Activated CD4-positive, alpha-beta T cell treated with anti-CD3 and anti-CD28 coated beads, Interleukin-2, amount 10 ng/mL, durations not matched to agents 24 days and 14 days (primary cell): ENCODE results near the gene A1CF. TPM values are rescaled to one million over a fixed set of nuclear protein-coding genes. Genes with fewer than 3 reads are reported as not detected.
"Not testable (repeated sequence)": the region's sequence is repeated elsewhere in the genome, so short reads cannot be mapped to it uniquely, and the experiment has no call there.

Source experiments
- DNase-seq: peaks from one replicate; pipeline ENCODE4 v3.0.0; 2022
- H3K27ac Mint-ChIP-seq: one replicate; pipeline ENCODE4 v1.8.0; 2022; ENCODE audit warnings: mild to moderate bottlenecking, mixed read lengths
- H3K27me3 Mint-ChIP-seq: one replicate; pipeline ENCODE4 v1.8.0; 2022; ENCODE audit warnings: mixed read lengths
- H3K36me3 Mint-ChIP-seq: one replicate; pipeline ENCODE4 v1.8.0; 2022; ENCODE audit warnings: low read depth, mild to moderate bottlenecking, mixed read lengths
- H3K4me1 Mint-ChIP-seq: one replicate; pipeline ENCODE4 v1.8.0; 2021; ENCODE audit warnings: mixed read lengths
- H3K4me3 Mint-ChIP-seq: one replicate; pipeline ENCODE4 v1.8.0; 2022; ENCODE audit warnings: mild to moderate bottlenecking, moderate library complexity, mixed read lengths
- H3K9me3 Mint-ChIP-seq: one replicate; pipeline ENCODE4 v1.8.0; 2021; ENCODE audit warnings: mixed read lengths
- intact Hi-C: fragments of 100-400 bp; cut with micrococcal nuclease; formaldehyde crosslinking; loops from one replicate; pipeline ENCODE4 v1.15.1; 2023
- total RNA-seq: library from RNA; stranded (reverse); gene quantifications from 2 replicates; pipeline ENCODE4 v1.2.3, GENCODE V29; 2022

The A1CF gene
- total RNA-seq, 1 donor from 2014 or later: not detected

DNA sequence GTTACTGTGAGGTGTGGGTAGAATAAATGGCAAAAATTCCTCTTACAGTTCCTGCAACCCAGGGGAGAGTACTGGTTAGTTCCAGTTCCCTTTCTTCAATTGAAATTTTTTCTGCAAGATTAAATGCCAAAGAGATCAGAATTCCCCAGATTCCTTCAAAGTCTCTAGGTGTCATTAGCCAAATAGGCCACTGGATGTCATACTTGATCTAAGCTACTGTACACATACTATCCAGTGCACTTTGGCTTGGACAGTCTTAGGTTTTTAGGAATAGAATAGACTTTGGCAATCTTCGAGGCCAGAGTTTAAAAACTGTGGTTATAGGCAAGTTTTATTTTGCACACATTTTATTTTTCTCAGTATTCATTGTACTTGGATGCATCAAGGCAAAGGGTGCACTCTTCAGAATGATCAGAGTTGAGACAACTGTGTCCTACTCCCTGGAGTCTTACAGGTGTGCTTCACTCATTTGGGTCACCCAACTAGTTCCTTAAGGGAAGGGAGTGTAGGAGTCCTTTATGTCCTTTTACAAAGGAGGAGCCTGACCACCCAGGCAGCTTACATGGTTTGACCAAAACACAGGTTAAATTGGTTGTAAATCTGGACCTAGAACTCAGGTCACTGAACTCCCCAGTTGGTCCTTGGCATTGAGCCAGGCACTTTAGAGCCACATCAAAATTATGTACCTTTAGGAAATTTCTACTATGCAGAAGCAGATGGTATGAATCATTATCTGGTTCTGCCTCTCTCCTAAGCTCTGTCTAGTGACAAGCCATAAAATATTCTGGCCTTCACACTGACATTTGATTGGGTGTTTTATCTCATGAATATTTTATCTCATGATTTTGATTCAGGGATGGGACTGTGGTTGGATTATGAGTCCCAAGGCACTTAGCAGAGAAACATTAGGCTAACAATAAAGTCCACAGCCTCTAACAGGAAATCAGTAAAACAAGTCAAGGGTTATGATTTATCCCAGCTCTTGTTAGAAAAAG lies 96.2 kb downstream of the A1CF start:
- H3K4me1 Mint-ChIP-seq: no peaks in the 10 kb centered on the region
- peaks cover 3% of the 10 kb centered on the region for H3K9me3 Mint-ChIP-seq

DNA sequence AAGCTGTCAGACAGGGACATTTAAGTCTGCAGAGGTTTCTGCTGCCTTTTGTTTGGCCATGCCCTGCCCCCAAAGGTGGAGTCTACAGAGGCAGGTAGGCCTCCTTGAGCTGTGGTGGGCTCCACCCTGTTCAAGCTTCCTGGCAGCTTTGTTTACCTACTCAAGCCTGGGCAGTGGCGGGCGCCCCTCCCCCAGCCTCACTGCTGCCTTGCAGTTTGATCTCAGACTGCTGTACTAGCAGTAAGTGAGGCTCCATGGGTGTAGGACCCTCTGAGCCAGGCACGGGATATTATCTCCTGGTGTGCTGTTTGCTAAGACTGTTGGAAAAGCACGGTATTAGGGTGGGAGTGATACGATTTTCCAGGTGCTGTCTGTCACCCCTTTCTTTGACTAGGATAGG lies 97.5 kb downstream of the A1CF start:
- H3K36me3 Mint-ChIP-seq, intact Hi-C loops, H3K4me3 Mint-ChIP-seq, H3K4me1 Mint-ChIP-seq, DNase-seq, H3K27me3 Mint-ChIP-seq, H3K27ac Mint-ChIP-seq, H3K9me3 Mint-ChIP-seq: not testable (repeated sequence)

More for the DNA sequence above, 96.2 kb downstream of the A1CF start:
- Mint-ChIP-seq H3K27ac (no peak overlapping the region), H3K27me3 (peaks cover 6% of the 10 kb centered on the region), H3K36me3 (no peaks in the 10 kb centered on the region), H3K4me3 (no peak overlapping the region)
- intact Hi-C loops: no loop called here
- DNase-seq: no peak

DNA sequence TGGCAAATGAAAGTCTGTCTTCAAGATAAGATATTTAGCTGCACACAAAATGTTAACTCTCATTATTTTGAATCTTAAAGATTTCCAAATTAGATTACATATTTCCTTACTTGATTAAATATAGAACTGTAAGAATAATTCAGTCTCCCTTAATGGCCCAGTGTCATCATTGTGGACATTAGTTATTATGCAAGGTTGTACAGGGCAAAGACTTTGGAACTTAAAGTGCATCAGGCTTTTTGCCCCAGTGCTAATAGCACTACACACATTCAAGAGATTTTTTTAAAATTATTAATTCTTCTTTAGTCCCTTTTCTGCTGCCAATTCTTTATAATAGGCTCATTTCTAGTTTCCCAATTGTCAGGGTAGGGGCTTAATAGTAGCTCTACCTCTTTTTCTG lies 103.4 kb downstream of the A1CF start:
- DNase-seq, H3K27me3 Mint-ChIP-seq, H3K4me3 Mint-ChIP-seq, intact Hi-C loops, H3K27ac Mint-ChIP-seq, H3K36me3 Mint-ChIP-seq, H3K4me1 Mint-ChIP-seq, H3K9me3 Mint-ChIP-seq: not testable (repeated sequence)

DNA sequence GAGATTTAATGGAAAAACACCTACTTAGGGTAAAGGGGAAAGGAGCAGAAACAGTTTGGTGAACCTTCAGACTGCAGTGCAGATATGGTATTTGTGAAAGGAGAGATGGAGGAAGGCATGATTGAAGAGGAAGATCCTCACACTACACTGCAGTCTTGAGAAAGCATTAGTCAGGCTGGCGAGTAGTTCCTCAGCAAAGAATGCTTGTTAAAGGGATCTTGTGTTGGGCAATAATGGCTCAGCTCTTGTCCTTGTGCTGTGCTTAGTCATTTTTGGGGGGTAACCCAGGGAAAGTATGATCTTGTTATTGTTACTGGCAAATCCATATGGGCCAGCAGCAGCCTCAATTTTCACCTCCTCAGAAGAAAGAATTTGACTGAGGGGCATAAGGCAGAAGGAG lies 105.4 kb downstream of the A1CF start:
- intact Hi-C loops, H3K36me3 Mint-ChIP-seq, H3K27ac Mint-ChIP-seq, H3K4me3 Mint-ChIP-seq, DNase-seq, H3K9me3 Mint-ChIP-seq, H3K27me3 Mint-ChIP-seq, H3K4me1 Mint-ChIP-seq: not testable (repeated sequence)

DNA sequence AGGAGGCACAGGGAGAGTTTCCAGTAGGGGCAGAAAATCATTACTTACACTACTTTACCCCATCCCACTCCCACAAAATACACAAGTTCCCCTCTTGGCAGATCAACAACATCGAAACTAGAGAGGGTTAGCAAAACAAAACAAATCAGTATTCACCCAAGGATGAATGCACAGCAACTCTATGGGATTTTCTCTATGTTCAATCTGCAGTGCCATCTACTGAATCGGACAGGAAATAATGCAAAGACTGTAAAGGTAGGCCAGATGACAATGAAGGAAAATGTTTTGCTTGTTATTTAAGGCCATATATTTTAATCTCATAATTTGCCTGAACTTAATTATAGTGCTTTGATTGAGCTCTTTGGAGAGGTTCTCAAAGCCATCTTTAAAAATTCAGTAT lies 110.6 kb downstream of the A1CF start:
- H3K27me3 Mint-ChIP-seq, H3K4me3 Mint-ChIP-seq, H3K9me3 Mint-ChIP-seq, H3K4me1 Mint-ChIP-seq, intact Hi-C loops, H3K27ac Mint-ChIP-seq, H3K36me3 Mint-ChIP-seq, DNase-seq: not testable (repeated sequence)

DNA sequence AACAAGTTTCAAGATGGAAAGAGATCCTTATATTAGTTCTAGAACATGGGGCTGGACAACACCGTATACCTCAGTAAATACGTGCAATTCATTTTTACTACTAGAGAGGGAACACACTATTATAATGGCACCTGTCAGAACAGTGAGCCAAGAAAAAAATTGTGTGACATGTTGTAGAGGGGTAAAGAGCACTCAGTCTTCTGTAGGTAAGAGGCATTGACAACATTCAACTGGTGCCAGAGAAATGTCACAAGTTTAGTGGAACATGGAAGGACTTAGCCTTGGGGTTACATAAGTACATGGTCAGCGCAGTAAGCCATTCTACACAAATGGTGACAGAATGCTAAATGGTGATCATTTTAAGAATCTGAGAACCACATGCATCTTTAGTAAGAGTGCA lies 113.4 kb downstream of the A1CF start:
- H3K27ac Mint-ChIP-seq: not testable (repeated sequence)

DNA sequence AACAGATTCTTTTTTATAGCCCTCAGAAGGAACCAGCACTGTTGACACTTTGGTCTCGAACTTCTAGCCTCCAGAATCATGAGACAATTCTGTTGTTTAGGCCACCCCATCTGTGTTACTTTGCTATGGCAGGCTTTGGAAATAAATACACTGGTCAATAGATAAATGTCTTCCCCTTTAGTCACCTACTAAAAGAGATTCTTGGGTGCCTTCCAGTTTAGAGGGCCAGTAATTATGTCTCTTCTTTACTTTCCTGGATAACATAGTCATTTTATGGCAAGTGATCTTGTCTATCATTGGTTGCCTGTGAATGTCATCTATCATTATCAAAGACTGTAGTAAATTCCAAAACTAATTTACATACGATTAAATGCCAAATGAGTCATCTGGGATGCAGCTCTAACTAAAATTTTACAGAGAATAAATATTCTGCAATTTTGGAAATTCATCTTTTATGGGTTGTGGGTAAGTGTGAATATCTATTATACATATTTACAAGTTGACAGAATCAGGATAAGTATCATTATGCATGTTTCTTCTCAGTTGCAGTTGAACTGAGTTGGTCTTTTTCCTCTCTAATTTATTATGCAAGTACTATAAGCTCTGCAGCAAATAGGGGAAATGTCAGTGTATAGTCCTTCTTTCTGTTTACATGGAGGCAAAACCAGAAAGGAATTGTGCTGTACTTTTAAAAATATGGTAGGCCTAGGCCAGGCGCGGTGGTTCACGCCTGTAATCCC lies 118.5 kb downstream of the A1CF start:
- H3K36me3 Mint-ChIP-seq, intact Hi-C loops, DNase-seq, H3K4me1 Mint-ChIP-seq, H3K4me3 Mint-ChIP-seq, H3K9me3 Mint-ChIP-seq, H3K27ac Mint-ChIP-seq, H3K27me3 Mint-ChIP-seq: not testable (repeated sequence)

More for the DNA sequence above, 113.4 kb downstream of the A1CF start:
- DNase-seq, H3K4me3 Mint-ChIP-seq, H3K27me3 Mint-ChIP-seq, H3K9me3 Mint-ChIP-seq, H3K36me3 Mint-ChIP-seq, H3K4me1 Mint-ChIP-seq, intact Hi-C loops: not testable (repeated sequence)

Other genes starting within 250 kb of the A1CF start
- gene ASAH2B, start 145.7 kb downstream of the A1CF start, total RNA-seq: 2.7 and 4.5 TPM in 2 replicates
- not detected in 2 replicates for gene PRKG1, start 188.9 kb upstream of the A1CF start, total RNA-seq